GM21529 (cell line): ENCODE results near the gene SAMD13.

ENCODE experiments used
- ATAC-seq: cut with Tn5 transposase; IDR thresholded peaks from one replicate; pipeline ENCODE4 v1.9.1; 2021; ENCODE audit not compliant: unreplicated experiment

The SAMD13 gene

GRCh38 chr1:84370266-84370665 lies 68.8 kb downstream of the SAMD13 start:
- no peak for ATAC-seq

- no peak for ATAC-seq
These were observed 69.4 kb downstream of the SAMD13 start for GRCh38 chr1:84370831-84371394.

- ATAC-seq: no peak
These were observed 72.1 kb downstream of the SAMD13 start for GRCh38 chr1:84373436-84374141.

GRCh38 chr1:84374991-84375696 lies 73.6 kb downstream of the SAMD13 start:
- no peak for ATAC-seq

GRCh38 chr1:84376000-84376910 lies 74.7 kb downstream of the SAMD13 start:
- ATAC-seq: no peak

- no peak for ATAC-seq
These were observed 76.1 kb downstream of the SAMD13 start for GRCh38 chr1:84377480-84378095.

- ATAC-seq: no peak
These were observed 77.8 kb downstream of the SAMD13 start for GRCh38 chr1:84379138-84379916.

GRCh38 chr1:84379917-84380180 lies 78.3 kb downstream of the SAMD13 start:
- no peak for ATAC-seq

- ATAC-seq: no peak
These were observed 80.6 kb downstream of the SAMD13 start for GRCh38 chr1:84382127-84382526.

GRCh38 chr1:84385347-84385746 lies 83.8 kb downstream of the SAMD13 start:
- ATAC-seq: no peak

GRCh38 chr1:84386716-84387479 lies 85.4 kb downstream of the SAMD13 start:
- ATAC-seq: no peak

- no peak for ATAC-seq
These were observed 86.1 kb downstream of the SAMD13 start for GRCh38 chr1:84387480-84388163.

- no peak for ATAC-seq
These were observed 88.7 kb downstream of the SAMD13 start for GRCh38 chr1:84390226-84390625.

- no peak for ATAC-seq
These were observed 97.0 kb downstream of the SAMD13 start, which contains the start of gene DNASE2B for GRCh38 chr1:84398175-84399155. TSS of gene DNASE2B (plus strand) at chr1:84398484. CDS start at chr1:84398565, 81 bp downstream.
